A549 (cell line): ENCODE data around the gene ALDH4A1. TPM values are rescaled to one million over a fixed set of nuclear protein-coding genes. Genes with fewer than 3 reads are reported as not detected.
A peak's percentile ranks its signal among the peaks of the same experiment; 100 is the strongest.

Experiments
- ATAC-seq, 2 experiments: fragments of 200-7000 bp in 1 of 2; fragments of >200 bp in 1 of 2; cut with Nextera tagmentation in 1 of 2; cut with Tn5 transposase in 1 of 2; 3 replicates each; pipeline versions ENCODE4 v1.8.0 to v1.9.1; 2018 to 2020; ENCODE audit warnings: mild to moderate bottlenecking in 1 of 2, moderate library complexity in 1 of 2
- CTCF ChIA-PET: fragments of 300-600 bp; sonication (Branson Sonifier 250); formaldehyde crosslinking; extraction: SDS; loops from one replicate; lab custom pipeline; 2021; ENCODE audit warnings: antibody characterized with exemption, inconsistent platforms; lab: Yijun Ruan, JAX
- POLR2A ChIA-PET: fragments of 350-600 bp; formaldehyde crosslinking; extraction: SDS; loops from one replicate; lab custom pipeline; 2021; ENCODE audit warnings: antibody characterized with exemption, inconsistent platforms; lab: Yijun Ruan, JAX
- DNase-seq, 2 experiments: peaks; one replicate each; pipeline versions ENCODE4 v3.0.0 to v3.0.0-alpha.2; 2011 to 2016; ENCODE audit warnings: low read depth in 1 of 2, low spot score in 1 of 2
- FAIRE-seq: peaks from 2 replicates; lab custom pipeline; 2011; peaks lifted over from hg19 to GRCh38; lab: Jason Lieb, UNC
- H3K27ac ChIP-seq, 2 experiments: fragments of >200 bp; sonication (Bioruptor Twin); formaldehyde crosslinking; 3 replicates each; pipeline ENCODE4 v1.5.1; 2016 to 2017
- H3K4me1 ChIP-seq: fragments of >200 bp; sonication (Bioruptor Twin); formaldehyde crosslinking; 3 replicates; pipeline ENCODE4 v1.6.1; 2016
- H3K4me2 ChIP-seq: fragments of >200 bp; sonication (Bioruptor Twin); formaldehyde crosslinking; 3 replicates; pipeline ENCODE4 v1.6.1; 2016
- H3K4me3 ChIP-seq: fragments of >200 bp; sonication (Bioruptor Twin); formaldehyde crosslinking; 3 replicates; pipeline ENCODE4 v1.5.1; 2016
- H3K9me3 ChIP-seq: fragments of >200 bp; sonication (Bioruptor Twin); formaldehyde crosslinking; 3 replicates; pipeline ENCODE4 v1.6.1; 2016
- ATOH8 ChIP-seq: fragments of 250-450 bp; sonication (Bioruptor Pico); IDR thresholded peaks from 2 replicates; pipeline ENCODE4 v1.5.0; 2020; ENCODE audit warnings: low read depth, mild to moderate bottlenecking, moderate library complexity
- BCL3 ChIP-seq: fragments of >200 bp; sonication (Bioruptor Twin); formaldehyde crosslinking; IDR thresholded peaks from 3 replicates; pipeline ENCODE4 v1.6.1; 2016
- CBX8 ChIP-seq: fragments of 200-600 bp; sonication (generic); IDR thresholded peaks from 2 replicates; pipeline ENCODE4 v1.6.1; 2016
- E2F6 ChIP-seq: IDR thresholded peaks from 2 replicates; pipeline ENCODE4 v1.6.1; 2012; ENCODE audit warnings: low read depth, borderline replicate concordance
- EHF ChIP-seq: fragments of 250-450 bp; sonication (Bioruptor Pico); IDR thresholded peaks from 2 replicates; pipeline ENCODE4 v1.5.0; 2020; ENCODE audit warnings: mild to moderate bottlenecking
- FOXS1 ChIP-seq: fragments of 250-450 bp; sonication (Bioruptor Pico); IDR thresholded peaks from 2 replicates; pipeline ENCODE4 v1.5.0; 2020; ENCODE audit warnings: mild to moderate bottlenecking, moderate library complexity
- HDAC2 ChIP-seq: fragments of 200-600 bp; sonication (generic); IDR thresholded peaks from 2 replicates; pipeline ENCODE4 v1.6.1; 2016
- HES2 ChIP-seq: fragments of >200 bp; sonication (Bioruptor Twin); formaldehyde crosslinking; IDR thresholded peaks from 2 replicates; pipeline ENCODE4 v1.6.1; 2016
- KDM1A ChIP-seq: fragments of 200-600 bp; sonication (generic); IDR thresholded peaks from 2 replicates; pipeline ENCODE4 v1.6.1; 2016; ENCODE audit warnings: low read depth, mild to moderate bottlenecking
- KDM5A ChIP-seq: fragments of 200-600 bp; sonication (generic); IDR thresholded peaks from 2 replicates; pipeline ENCODE4 v1.6.1; 2016; ENCODE audit warnings: antibody characterized with exemption, mild to moderate bottlenecking
- MAX ChIP-seq: IDR thresholded peaks from 2 replicates; pipeline ENCODE4 v1.6.1; 2012
- MYC ChIP-seq: IDR thresholded peaks from 2 replicates; pipeline ENCODE4 v1.6.1; 2012; ENCODE audit warnings: mild to moderate bottlenecking, inconsistent platforms, low read length, improper control_type of control experiment, borderline replicate concordance
- NPAS2 ChIP-seq: fragments of 250-450 bp; sonication (Bioruptor Pico); IDR thresholded peaks from 2 replicates; pipeline ENCODE4 v1.8.0; 2022; ENCODE audit warnings: mild to moderate bottlenecking, moderate library complexity, borderline replicate concordance
- NR3C1 ChIP-seq: fragments of >200 bp; sonication (Bioruptor Twin); formaldehyde crosslinking; IDR thresholded peaks from 3 replicates; pipeline ENCODE4 v1.6.1; 2017
- PBX3 ChIP-seq: IDR thresholded peaks from 2 replicates; pipeline ENCODE4 v1.6.1; 2012
- RARB ChIP-seq: fragments of 250-450 bp; sonication (Bioruptor Pico); IDR thresholded peaks from 2 replicates; pipeline ENCODE4 v1.8.0; 2021; ENCODE audit warnings: mild to moderate bottlenecking, moderate library complexity
- REST ChIP-seq: fragments of 200-600 bp; sonication (generic); IDR thresholded peaks from 2 replicates; pipeline ENCODE4 v1.6.1; 2016; ENCODE audit warnings: antibody characterized with exemption, mild to moderate bottlenecking, moderate library complexity
- RFX5 ChIP-seq: fragments of 450-650 bp; IDR thresholded peaks from 2 replicates; pipeline ENCODE4 v1.7.1; 2014; ENCODE audit warnings: antibody characterized with exemption, mild to moderate bottlenecking, moderate library complexity
- SMC3 ChIP-seq: fragments of >200 bp; sonication (Bioruptor Twin); formaldehyde crosslinking; IDR thresholded peaks from 3 replicates; pipeline ENCODE4 v1.6.1; 2018; ENCODE audit warnings: inconsistent platforms
- SREBF2 ChIP-seq: fragments of 450-650 bp; IDR thresholded peaks from 2 replicates; pipeline ENCODE4 v1.6.1; 2014; ENCODE audit warnings: mild to moderate bottlenecking, moderate library complexity
- WGBS: methylation state at CpG from one replicate; pipeline ENCODE4 v1.1.6; 2017; ENCODE audit errors: missing lambda C conversion rate; 5-methylcytosine and 5-hydroxymethylcytosine counted together
- polyA plus RNA-seq, 4 experiments: library from polyadenylated mRNA; depleted of rRNA in 3 of 4; stranded (reverse); fragments of >200 nt; fragmentation: RNase III in 1 of 4; extraction: RNeasy Plus Mini Kit Qiagen cat#74134 plus additional on column Dnase treatment in 1 of 4; gene quantifications; 2 replicates in 3 of 4; 3 replicates in 1 of 4; pipeline ENCODE4 v1.2.3, GENCODE V29; 2011 to 2017

ALDH4A1 gene
- polyA plus RNA-seq, 2 of the 4 experiments (the other 2 are of a cell fraction): 9.4 to 15.4 TPM

- Histone ChIP-seq H3K9me3 (no peaks in the 10 kb centered on the region), H3K4me2 (peak overlapping the region; percentile 36; the same call in 2 of the 3 replicates), H3K4me1 (peaks cover 74% of the 10 kb centered on the region), H3K27ac (peak overlapping the region in 1 of 2 experiments; percentile 79; a peak in 3 of 6 replicates), H3K4me3 (no peak overlapping the region)
- FAIRE-seq (no peak), DNase-seq (no peak), ATAC-seq (peak; percentile 48 to 49; a peak in 4 of 6 replicates)
- 89% methylated on average over 9 of the region's 14 CpGs for WGBS
- ChIA-PET CTCF (interaction anchor here (0.7 to 3.0 kb wide), 4 partner anchors 11 to 31 kb away, joined by 3 to 23 read pairs (median 6); no protein-coding TSS in a partner anchor), POLR2A (no interaction called here)
- no peak for TF ChIP-seq REST
- TF ChIP-seq EHF: no peak
- TF ChIP-seq MYC: no peak
- TF ChIP-seq PBX3: no peak
- TF ChIP-seq SREBF2: no peak
- no peak for TF ChIP-seq E2F6
- TF ChIP-seq FOXS1 (CRISPR knock-in tag): no peak
- TF ChIP-seq BCL3: no peak
- TF ChIP-seq NR3C1: no peak
- TF ChIP-seq HES2: no peak
- no peak for TF ChIP-seq SMC3
- TF ChIP-seq KDM5A: no peak
- TF ChIP-seq KDM1A: no peak
- TF ChIP-seq RFX5: no peak
- no peak for TF ChIP-seq NPAS2 (CRISPR knock-in tag)
- no peak for TF ChIP-seq RARB
- TF ChIP-seq ATOH8: no peak
- TF ChIP-seq MAX: no peak
These were observed 35.8 kb upstream of the ALDH4A1 start for GRCh38 chr1:18938008-18938706.

- no peaks in the 10 kb centered on the region for H3K9me3 ChIP-seq
- ChIA-PET POLR2A (no interaction called here), CTCF (interaction anchor here (1.1 to 3.0 kb wide), 4 partner anchors 10 to 31 kb away, joined by 3 to 23 read pairs (median 6); no protein-coding TSS in a partner anchor)
- ATAC-seq (no peak), DNase-seq (no peak), FAIRE-seq (no peak)
- TF ChIP-seq CBX8 (no peak), HDAC2 (no peak), PBX3 (no peak)
- H3K4me1 ChIP-seq: peaks cover 78% of the 10 kb centered on the region
- H3K4me3 ChIP-seq: no peak overlapping the region
- WGBS: 84% methylated on average over 7 of the region's 8 CpGs
- peak overlapping the region in 1 of 2 experiments; percentile 52; a peak in 1 of 6 replicates for H3K27ac ChIP-seq
- H3K4me2 ChIP-seq: no peak overlapping the region
These were observed 35.2 kb upstream of the ALDH4A1 start for GRCh38 chr1:18937539-18937938.
